Panc1 (cell line): Measurements from ENCODE around the gene LHX4. TPM values are rescaled to one million over a fixed set of nuclear protein-coding genes. Genes with fewer than 3 reads are reported as not detected.

ENCODE experiments used
- ATAC-seq: fragments of 200-7000 bp; cut with Tn5 transposase; 2 replicates; pipeline ENCODE4 v1.9.1; 2020; ENCODE audit warnings: mild to moderate bottlenecking, moderate library complexity
- BruUV-seq: library from RNA; stranded (reverse); fragments of 400-500 nt; replicated peaks from 2 replicates; lab custom pipeline; 2021; lab: Mats Ljungman, UMichigan
- CTCF ChIA-PET: fragments of 300-600 bp; sonication (Branson Sonifier 250); formaldehyde crosslinking; loops from one replicate; lab custom pipeline; 2022; ENCODE audit warnings: antibody characterized with exemption; lab: Charles Lee
- POLR2A ChIA-PET: fragments of 300-600 bp; sonication (Branson Sonifier 250); formaldehyde crosslinking; loops from one replicate; lab custom pipeline; 2022; ENCODE audit warnings: antibody characterized with exemption; lab: Charles Lee
- DNase-seq: peaks from one replicate; pipeline ENCODE4 v3.0.0-alpha.2; 2010; ENCODE audit warnings: low read depth, low spot score
- H3K27ac ChIP-seq: 2 replicates; pipeline ENCODE4 v1.5.1; 2011; ENCODE audit warnings: mild to moderate bottlenecking, low read length, inconsistent platforms
- H3K27me3 ChIP-seq: fragments of 200-500 bp; sonication (Bioruptor generic); 2 replicates; pipeline ENCODE4 v1.6.0; 2014; ENCODE audit warnings: low read length, inconsistent platforms; ENCODE audit not compliant: control insufficient read depth, insufficient read depth
- H3K36me3 ChIP-seq: fragments of 200-500 bp; sonication (Bioruptor generic); 2 replicates; pipeline ENCODE4 v1.5.1; 2014; ENCODE audit warnings: inconsistent platforms, mild to moderate bottlenecking, low read length, moderate library complexity; ENCODE audit not compliant: control insufficient read depth, insufficient read depth
- H3K4me1 ChIP-seq: 2 replicates; pipeline ENCODE4 v1.5.1; 2011; ENCODE audit warnings: inconsistent platforms, mild to moderate bottlenecking, low read length, moderate library complexity; ENCODE audit not compliant: control insufficient read depth, insufficient read depth
- H3K4me3 ChIP-seq, 2 experiments: 2 replicates each; pipeline ENCODE4 v1.5.1; 2011 to 2012; ENCODE audit warnings: low read depth in 2 of 2, low read length in 2 of 2, mild to moderate bottlenecking in 2 of 2, inconsistent platforms in 1 of 2, moderate library complexity in 1 of 2
- H3K9me3 ChIP-seq: fragments of 200-500 bp; sonication (Bioruptor generic); 2 replicates; pipeline ENCODE4 v1.5.1; 2014; ENCODE audit warnings: low read depth, mild to moderate bottlenecking, inconsistent platforms, low read length, moderate library complexity; ENCODE audit not compliant: control insufficient read depth, insufficient read depth
- POLR2AphosphoS5 ChIP-seq: IDR thresholded peaks from 2 replicates; pipeline ENCODE4 v1.6.1; 2012; ENCODE audit warnings: mild to moderate bottlenecking, low read depth, low read length, moderate library complexity
- SIN3A ChIP-seq: IDR thresholded peaks from 2 replicates; pipeline ENCODE4 v1.6.1; 2012; ENCODE audit warnings: low read depth, mild to moderate bottlenecking, low read length, moderate library complexity, borderline replicate concordance; ENCODE audit not compliant: insufficient read depth
- TCF7L2 ChIP-seq: IDR thresholded peaks from 2 replicates; pipeline ENCODE4 v1.6.1; 2011; ENCODE audit warnings: mild to moderate bottlenecking, low read depth, low read length, inconsistent platforms
- in situ Hi-C: cut with HindIII; loops from 2 replicates; pipeline ENCODE4 v1.10.0; 2016; ENCODE audit warnings: low sequenced_read_pairs, low pct_unique_long_range_greater_than_20kb
- intact Hi-C: fragments of 100-400 bp; cut with micrococcal nuclease; formaldehyde crosslinking; loops from one replicate; pipeline ENCODE4 v1.10.0; 2022; ENCODE audit not compliant: unreplicated experiment
- total RNA-seq: library from RNA; stranded (reverse); gene quantifications from one replicate; pipeline ENCODE4 v1.2.1, GENCODE V29; 2021; ENCODE audit not compliant: unreplicated experiment
- TF ChIP-seq, protein P1 (sequence below): fragments of 450-650 bp; IDR thresholded peaks from 2 replicates; pipeline ENCODE4 v1.5.1; 2017; ENCODE audit warnings: mild to moderate bottlenecking
- TF ChIP-seq, protein P2 (sequence below), 2 experiments: IDR thresholded peaks; 2 replicates each; pipeline ENCODE4 v1.6.1; 2011 to 2012; ENCODE audit warnings: low read depth in 2 of 2, control low read depth in 1 of 2, low read length in 1 of 2, mild to moderate bottlenecking in 1 of 2, moderate library complexity in 1 of 2; ENCODE audit not compliant: insufficient read depth in 1 of 2

Gene LHX4
- total RNA-seq, 1 experiment from 2014 or later = 0.72 TPM

DNA sequence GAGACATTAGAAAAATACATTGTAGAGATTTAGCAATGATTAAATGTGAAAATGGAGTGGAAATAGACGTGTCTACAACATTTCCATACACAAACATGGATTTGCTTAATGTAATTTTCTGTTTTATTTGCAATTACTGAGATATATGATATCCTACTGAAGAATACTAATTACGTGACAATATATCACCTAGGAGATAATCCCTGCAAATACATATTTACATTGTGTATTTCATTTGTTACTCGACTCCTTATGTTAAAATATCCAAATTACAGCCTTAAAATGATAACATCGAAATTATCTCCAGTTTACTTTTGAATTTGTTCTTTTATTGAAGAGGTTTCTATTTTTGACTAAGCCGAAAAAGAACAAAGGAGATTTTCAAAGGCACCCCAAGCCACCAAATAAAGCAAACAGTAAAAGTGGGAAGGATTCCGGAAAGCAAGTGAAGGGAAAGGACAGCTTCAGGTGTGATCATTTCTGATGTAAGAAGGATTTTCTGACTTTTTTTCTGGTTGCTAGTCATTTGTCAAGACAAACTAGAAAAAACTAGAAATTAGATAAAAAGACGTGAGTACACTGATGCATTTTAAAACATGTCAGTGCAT, 7.9 kb downstream of the LHX4 start:
- H3K4me3 ChIP-seq = no peak overlapping the region
- TF ChIP-seq TCF7L2 (no peak), SIN3A (no peak), POLR2AphosphoS5 (no peak)
- TF ChIP-seq, protein P1, sequence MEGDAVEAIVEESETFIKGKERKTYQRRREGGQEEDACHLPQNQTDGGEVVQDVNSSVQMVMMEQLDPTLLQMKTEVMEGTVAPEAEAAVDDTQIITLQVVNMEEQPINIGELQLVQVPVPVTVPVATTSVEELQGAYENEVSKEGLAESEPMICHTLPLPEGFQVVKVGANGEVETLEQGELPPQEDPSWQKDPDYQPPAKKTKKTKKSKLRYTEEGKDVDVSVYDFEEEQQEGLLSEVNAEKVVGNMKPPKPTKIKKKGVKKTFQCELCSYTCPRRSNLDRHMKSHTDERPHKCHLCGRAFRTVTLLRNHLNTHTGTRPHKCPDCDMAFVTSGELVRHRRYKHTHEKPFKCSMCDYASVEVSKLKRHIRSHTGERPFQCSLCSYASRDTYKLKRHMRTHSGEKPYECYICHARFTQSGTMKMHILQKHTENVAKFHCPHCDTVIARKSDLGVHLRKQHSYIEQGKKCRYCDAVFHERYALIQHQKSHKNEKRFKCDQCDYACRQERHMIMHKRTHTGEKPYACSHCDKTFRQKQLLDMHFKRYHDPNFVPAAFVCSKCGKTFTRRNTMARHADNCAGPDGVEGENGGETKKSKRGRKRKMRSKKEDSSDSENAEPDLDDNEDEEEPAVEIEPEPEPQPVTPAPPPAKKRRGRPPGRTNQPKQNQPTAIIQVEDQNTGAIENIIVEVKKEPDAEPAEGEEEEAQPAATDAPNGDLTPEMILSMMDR = no peak
- TF ChIP-seq, protein P2, sequence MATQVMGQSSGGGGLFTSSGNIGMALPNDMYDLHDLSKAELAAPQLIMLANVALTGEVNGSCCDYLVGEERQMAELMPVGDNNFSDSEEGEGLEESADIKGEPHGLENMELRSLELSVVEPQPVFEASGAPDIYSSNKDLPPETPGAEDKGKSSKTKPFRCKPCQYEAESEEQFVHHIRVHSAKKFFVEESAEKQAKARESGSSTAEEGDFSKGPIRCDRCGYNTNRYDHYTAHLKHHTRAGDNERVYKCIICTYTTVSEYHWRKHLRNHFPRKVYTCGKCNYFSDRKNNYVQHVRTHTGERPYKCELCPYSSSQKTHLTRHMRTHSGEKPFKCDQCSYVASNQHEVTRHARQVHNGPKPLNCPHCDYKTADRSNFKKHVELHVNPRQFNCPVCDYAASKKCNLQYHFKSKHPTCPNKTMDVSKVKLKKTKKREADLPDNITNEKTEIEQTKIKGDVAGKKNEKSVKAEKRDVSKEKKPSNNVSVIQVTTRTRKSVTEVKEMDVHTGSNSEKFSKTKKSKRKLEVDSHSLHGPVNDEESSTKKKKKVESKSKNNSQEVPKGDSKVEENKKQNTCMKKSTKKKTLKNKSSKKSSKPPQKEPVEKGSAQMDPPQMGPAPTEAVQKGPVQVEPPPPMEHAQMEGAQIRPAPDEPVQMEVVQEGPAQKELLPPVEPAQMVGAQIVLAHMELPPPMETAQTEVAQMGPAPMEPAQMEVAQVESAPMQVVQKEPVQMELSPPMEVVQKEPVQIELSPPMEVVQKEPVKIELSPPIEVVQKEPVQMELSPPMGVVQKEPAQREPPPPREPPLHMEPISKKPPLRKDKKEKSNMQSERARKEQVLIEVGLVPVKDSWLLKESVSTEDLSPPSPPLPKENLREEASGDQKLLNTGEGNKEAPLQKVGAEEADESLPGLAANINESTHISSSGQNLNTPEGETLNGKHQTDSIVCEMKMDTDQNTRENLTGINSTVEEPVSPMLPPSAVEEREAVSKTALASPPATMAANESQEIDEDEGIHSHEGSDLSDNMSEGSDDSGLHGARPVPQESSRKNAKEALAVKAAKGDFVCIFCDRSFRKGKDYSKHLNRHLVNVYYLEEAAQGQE (IDR thresholded peaks at IDR 0.05; ENCODE audit: insufficient read depth in 1 of 2, low read depth in 2 of 2, low read length in 1 of 2) = no peak

DNA sequence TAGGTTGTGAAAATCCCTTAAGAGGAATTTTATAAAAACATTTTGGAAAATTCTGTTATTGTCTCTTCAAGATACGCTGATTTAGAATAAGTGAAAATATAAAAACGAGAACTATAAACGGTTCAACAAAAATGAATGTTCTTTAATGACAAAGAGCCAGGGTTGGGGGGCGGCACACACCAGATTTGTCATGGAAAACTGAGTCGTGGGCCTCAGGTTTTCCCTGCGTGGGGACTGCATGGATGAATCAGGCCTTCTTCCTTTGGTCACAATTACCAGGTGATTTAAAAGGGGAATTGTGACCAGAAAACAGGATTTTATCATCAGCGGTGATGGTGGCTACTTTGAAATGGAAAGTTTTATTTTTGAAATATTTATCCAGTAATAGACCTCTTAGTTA, 8.6 kb downstream of the LHX4 start:
- no peak for DNase-seq
- ChIA-PET CTCF (interaction anchor here (0.6 kb wide), 1 partner anchor 847 kb away, joined by 6 read pairs; no protein-coding TSS in a partner anchor), POLR2A (no interaction called here)
- no peak overlapping the region for H3K4me3 ChIP-seq
- no peaks in the 10 kb centered on the region; the same call in 1 of the 2 replicates for H3K36me3 ChIP-seq
- H3K27ac ChIP-seq = no peak overlapping the region
- H3K9me3 ChIP-seq = no peaks in the 10 kb centered on the region
- BruUV-seq = no TSS peak
- in situ Hi-C loops (no loop called here), intact Hi-C loops (no loop called here)
- peaks cover 34% of the 10 kb centered on the region for H3K27me3 ChIP-seq
- peaks cover 5% of the 10 kb centered on the region for H3K4me1 ChIP-seq
- TF ChIP-seq, protein P1 = no peak
- TF ChIP-seq, protein P2 (IDR thresholded peaks at IDR 0.05; ENCODE audit: insufficient read depth in 1 of 2, low read depth in 2 of 2, low read length in 1 of 2) = no peak
- TF ChIP-seq SIN3A (no peak), POLR2AphosphoS5 (no peak), TCF7L2 (no peak)
- no peak for ATAC-seq

More for the DNA sequence above, 7.9 kb downstream of the LHX4 start:
- DNase-seq (no peak), ATAC-seq (no peak)
- no TSS peak for BruUV-seq
- POLR2A ChIA-PET = no interaction called here
- peaks cover 5% of the 10 kb centered on the region for H3K4me1 ChIP-seq
- CTCF ChIA-PET = interaction anchor here (0.6 kb wide), 1 partner anchor 847 kb away, joined by 6 read pairs; no protein-coding TSS in a partner anchor
- no peaks in the 10 kb centered on the region; the same call in 1 of the 2 replicates for H3K36me3 ChIP-seq
- in situ Hi-C loops = no loop called here
- no peaks in the 10 kb centered on the region for H3K9me3 ChIP-seq
- H3K27ac ChIP-seq = no peak overlapping the region
- peaks cover 34% of the 10 kb centered on the region for H3K27me3 ChIP-seq
- intact Hi-C loops = no loop called here
